Testis (tissue), 2 donors: ENCODE data around the gene SCN4A.

Experiments
- CTCF ChIP-seq, 3 experiments: fragments of 450-650 bp in 2 of 3; fragments of 200-600 bp in 1 of 3; sonication (generic) in 1 of 3; IDR thresholded peaks; one replicate each; pipeline ENCODE4 v1.5.1; 2016 to 2019; ENCODE audit warnings: antibody characterized with exemption in 3 of 3, mild to moderate bottlenecking in 2 of 3, moderate library complexity in 1 of 3
- POLR2A ChIP-seq: fragments of 450-650 bp; IDR thresholded peaks from one replicate; pipeline ENCODE4 v1.6.1; 2017; ENCODE audit warnings: antibody characterized with exemption, mild to moderate bottlenecking, moderate library complexity

GRCh38 chr17:63966646-63967264 is 6.0 kb downstream of the SCN4A start:
- TF ChIP-seq CTCF (IDR thresholded peaks at IDR 0.05) (no peak), POLR2A (no peak)
